ENCODE measurements around the gene CHAMP1.

DNA sequence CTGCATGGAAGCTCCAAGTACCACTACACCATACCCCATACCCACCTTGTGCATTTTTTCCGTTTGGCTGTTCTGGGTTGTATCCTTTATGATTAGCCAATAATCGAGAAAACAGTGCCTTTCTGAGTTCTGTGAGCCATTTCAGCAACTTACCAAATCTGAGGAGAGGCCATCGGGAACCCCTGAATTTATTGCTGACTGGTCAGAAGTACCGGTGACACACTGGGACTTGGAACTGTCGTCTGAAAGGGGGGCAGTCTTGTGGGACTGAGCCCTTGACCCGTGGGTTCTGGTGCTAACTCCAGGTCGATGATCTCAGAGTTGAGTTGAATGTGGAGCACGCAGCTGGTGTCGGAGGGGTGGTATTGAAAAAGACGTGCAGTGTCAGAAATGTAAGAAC is 17.9 kb upstream of the CHAMP1 start:
- no peak for TF ChIP-seq EZH2 (IDR thresholded peaks at IDR 0.05; ENCODE audit: insufficient read depth, poor library complexity, severe bottlenecking)
- TF ChIP-seq EZH2phosphoT487 (IDR thresholded peaks at IDR 0.05; ENCODE audit: insufficient read depth, low read depth): no peak
